Common myeloid progenitor, CD34-positive (primary cell): Measurements from ENCODE around the gene STAM2.
A peak's percentile ranks its signal among the peaks of the same experiment; 100 is the strongest.
"Not testable (repeated sequence)": the region's sequence is repeated elsewhere in the genome, so short reads cannot be mapped to it uniquely, and the experiment has no call there.

Experiments used
- CTCF ChIA-PET: fragments of 350-600 bp; sonication (Branson Sonifier 250); formaldehyde crosslinking; loops from one replicate; lab custom pipeline; 2021; ENCODE audit warnings: antibody characterized with exemption; lab: Charles Lee
- POLR2A ChIA-PET: fragments of 350-600 bp; sonication (Branson Sonifier 250); formaldehyde crosslinking; loops from one replicate; lab custom pipeline; 2021; ENCODE audit warnings: antibody characterized with exemption; lab: Charles Lee
- DNase-seq, 3 donors: peaks; one replicate each; pipeline versions ENCODE4 v3.0.0 to v3.0.0-alpha.2; 2013
- H3K27ac ChIP-seq, 2 experiments: 1 replicate in 1 of 2; 2 replicates in 1 of 2; pipeline ENCODE4 v1.7.0; 2013; ENCODE audit warnings: inconsistent platforms in 2 of 2, low read length in 2 of 2, mild to moderate bottlenecking in 2 of 2, low read depth in 1 of 2, moderate library complexity in 1 of 2; ENCODE audit not compliant: severe bottlenecking in 2 of 2, insufficient read depth in 1 of 2, poor library complexity in 1 of 2
- H3K27me3 ChIP-seq, 5 experiments: replicated peaks in 2 of 5; 1 replicate in 3 of 5; 2 replicates in 2 of 5; pipeline versions ENCODE4 v1.6.1 to v1.7.0; 2013; ENCODE audit warnings: low read length in 4 of 5, mild to moderate bottlenecking in 2 of 5, moderate library complexity in 2 of 5, inconsistent platforms in 1 of 5; ENCODE audit not compliant: insufficient read depth in 5 of 5, control insufficient read depth in 4 of 5
- H3K36me3 ChIP-seq, 4 experiments: 1 replicate in 2 of 4; 2 replicates in 2 of 4; pipeline versions ENCODE4 v1.6.1 to v1.7.0; 2013; ENCODE audit warnings: low read length in 3 of 4, control low read depth in 1 of 4, mild to moderate bottlenecking in 1 of 4; ENCODE audit not compliant: control insufficient read depth in 4 of 4, insufficient read depth in 4 of 4
- H3K4me1 ChIP-seq, 4 experiments: 1 replicate in 3 of 4; 2 replicates in 1 of 4; pipeline versions ENCODE4 v1.6.1 to v1.7.1; 2013; ENCODE audit warnings: low read length in 3 of 4, mild to moderate bottlenecking in 3 of 4, control low read depth in 1 of 4, inconsistent platforms in 1 of 4, moderate library complexity in 1 of 4; ENCODE audit not compliant: control insufficient read depth in 4 of 4, insufficient read depth in 4 of 4; ENCODE audit errors: control extremely low read depth in 1 of 4
- H3K4me3 ChIP-seq, 7 experiments: 1 replicate in 4 of 7; 2 replicates in 3 of 7; pipeline versions ENCODE4 v1.5.1 to v1.7.0; 2013; ENCODE audit warnings: mild to moderate bottlenecking in 7 of 7, low read length in 6 of 7, moderate library complexity in 6 of 7, inconsistent platforms in 2 of 7, low read depth in 2 of 7, control low read depth in 1 of 7; ENCODE audit not compliant: insufficient read depth in 4 of 7, control insufficient read depth in 1 of 7; ENCODE audit errors: extremely low read depth in 1 of 7
- H3K9me3 ChIP-seq, 5 experiments: 1 replicate in 4 of 5; 2 replicates in 1 of 5; pipeline versions ENCODE4 v1.6.1 to v1.7.1; 2013; ENCODE audit warnings: low read length in 4 of 5, mild to moderate bottlenecking in 2 of 5, inconsistent platforms in 1 of 5, low read depth in 1 of 5, moderate library complexity in 1 of 5; ENCODE audit not compliant: control insufficient read depth in 4 of 5, insufficient read depth in 2 of 5; ENCODE audit errors: control extremely low read depth in 1 of 5
- WGBS: methylation state at CpG from one replicate; pipeline ENCODE4 v1.1.5; 2013; ENCODE audit not compliant: insufficient coverage; 5-methylcytosine and 5-hydroxymethylcytosine counted together

STAM2 gene

DNA sequence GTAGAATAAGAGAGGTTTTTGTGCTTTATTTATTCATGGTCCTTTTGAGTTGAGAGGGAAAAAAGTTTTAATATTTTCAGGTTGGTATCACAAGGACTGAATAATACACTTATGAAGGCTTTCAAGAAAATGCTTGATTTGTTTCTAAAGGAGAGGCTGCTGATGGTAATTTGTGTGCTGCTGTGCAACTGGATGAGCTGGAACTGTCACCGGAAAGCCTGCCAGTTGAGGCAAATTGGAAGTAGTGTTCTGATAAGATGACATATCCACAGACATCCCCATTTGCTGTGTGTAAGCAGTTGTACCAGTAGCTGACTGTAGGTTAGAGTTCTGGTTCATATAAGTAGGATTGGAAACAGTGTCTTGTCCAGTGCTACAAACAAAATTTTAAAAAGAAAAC lies 55.1 kb downstream of the STAM2 start:
- H3K4me3 ChIP-seq = no peak overlapping the region
- no peaks in the 10 kb centered on the region for H3K9me3 ChIP-seq
- DNase-seq = no peak
- no peaks in the 10 kb centered on the region for H3K4me1 ChIP-seq
- POLR2A ChIA-PET = no interaction called here
- H3K27ac ChIP-seq = no peak overlapping the region
- CTCF ChIA-PET = interaction anchor here (0.9 to 2.1 kb wide), 3 partner anchors 12 to 20 kb away, joined by 3 to 9 read pairs (median 5); no protein-coding TSS in a partner anchor
- no peaks in the 10 kb centered on the region for H3K27me3 ChIP-seq
- WGBS = no CpG with 5 or more reads among the region's 1 CpG
- peaks cover 2 to 35% (median 17%) of the 10 kb centered on the region in 4 experiments for H3K36me3 ChIP-seq

DNA sequence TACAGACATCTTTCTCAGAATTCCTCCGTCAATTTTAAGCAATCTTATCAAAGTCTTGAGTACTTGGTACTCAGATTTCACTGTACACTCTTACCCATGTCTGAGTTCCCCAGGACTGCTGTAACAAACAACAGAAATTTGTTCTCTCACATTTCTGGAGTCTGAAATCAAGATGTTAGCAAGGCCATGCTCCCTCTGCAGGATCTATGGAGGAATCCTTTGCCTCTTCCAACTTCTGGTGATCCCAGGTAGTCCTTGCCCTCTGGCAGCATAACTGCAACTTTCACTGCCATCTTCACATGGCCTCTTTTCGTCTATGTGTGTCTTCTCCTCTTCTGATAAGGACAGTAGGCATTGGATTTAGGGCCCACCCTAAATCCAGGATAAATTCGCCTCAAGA lies 59.6 kb downstream of the STAM2 start:
- ChIA-PET POLR2A (no interaction called here), CTCF (interaction anchor here (0.6 kb wide), 1 partner anchor 46 kb away, joined by 3 read pairs; no protein-coding TSS in a partner anchor)
- DNase-seq = peak in 1 of 3 donors; percentile 8
- no peaks in the 10 kb centered on the region for H3K27me3 ChIP-seq
- H3K9me3 ChIP-seq = no peaks in the 10 kb centered on the region
- H3K36me3 ChIP-seq = peaks cover 0 to 9% (median 4%) of the 10 kb centered on the region in 4 experiments
- WGBS = 89% methylated on average over 3 of the region's 3 CpGs
- H3K4me3 ChIP-seq = no peak overlapping the region
- H3K27ac ChIP-seq = no peak overlapping the region
- no peaks in the 10 kb centered on the region for H3K4me1 ChIP-seq

DNA sequence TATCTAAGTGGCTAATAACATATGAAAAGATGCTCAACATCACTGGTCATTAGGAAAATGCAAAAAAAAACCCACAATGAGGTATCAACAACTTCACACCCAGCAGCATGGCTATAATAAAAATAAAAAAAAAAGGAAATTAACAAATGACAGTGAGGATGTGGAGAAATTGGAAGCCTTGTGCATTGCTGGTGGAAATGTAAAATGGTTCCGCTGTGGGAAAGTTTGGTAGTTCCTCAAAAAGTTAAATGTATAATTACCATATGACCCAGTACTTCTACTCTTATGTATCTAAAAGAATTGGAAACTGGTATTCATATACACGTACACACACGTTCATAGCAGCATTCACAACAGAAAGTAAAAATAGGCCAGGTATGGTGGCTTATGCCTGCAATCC lies 61.2 kb downstream of the STAM2 start:
- H3K27me3 ChIP-seq = no peaks in the 10 kb centered on the region
- DNase-seq = peak in 1 of 3 donors; percentile 3
- H3K9me3 ChIP-seq = no peaks in the 10 kb centered on the region
- no peaks in the 10 kb centered on the region for H3K4me1 ChIP-seq
- H3K27ac ChIP-seq = no peak overlapping the region
- ChIA-PET CTCF (interaction anchor here (0.8 kb wide), 1 partner anchor 89 kb away, joined by 3 read pairs; no protein-coding TSS in a partner anchor), POLR2A (no interaction called here)
- H3K4me3 ChIP-seq = no peak overlapping the region
- H3K36me3 ChIP-seq = peaks cover 0 to under 1% (median 0%) of the 10 kb centered on the region in 4 experiments
- 100% methylated on average over 1 of the region's 3 CpGs for WGBS

DNA sequence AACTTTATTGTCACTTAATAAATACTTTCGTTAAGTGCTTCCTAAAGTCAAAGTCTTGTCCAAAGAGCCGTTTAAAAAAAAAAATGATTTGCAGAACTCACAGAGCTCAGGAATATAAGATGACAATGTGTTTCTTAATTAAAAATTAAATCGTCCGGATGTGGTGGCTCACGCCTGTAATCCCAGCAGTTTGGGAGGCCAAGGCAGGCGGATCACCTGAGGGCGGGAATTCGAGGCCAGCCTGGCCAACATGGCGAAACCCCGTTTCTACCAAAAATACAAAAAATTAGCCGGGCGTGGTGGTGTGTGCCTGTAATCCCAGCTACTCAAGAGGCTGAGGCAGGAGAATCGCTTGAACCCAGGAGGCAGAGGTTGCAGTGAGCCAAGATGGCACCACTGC lies 68.4 kb downstream of the STAM2 start:
- 100% methylated on average over 9 of the region's 13 CpGs for WGBS
- H3K4me3 ChIP-seq, DNase-seq, H3K4me1 ChIP-seq, H3K27ac ChIP-seq, H3K9me3 ChIP-seq, H3K27me3 ChIP-seq, H3K36me3 ChIP-seq: not testable (repeated sequence)
- ChIA-PET CTCF (interaction anchor here (0.6 to 0.8 kb wide), 2 partner anchors 16 to 44 kb away, joined by 3 read pairs; no protein-coding TSS in a partner anchor), POLR2A (interaction anchor here (0.6 kb wide), 1 partner anchor 9 kb away, joined by 4 read pairs; no protein-coding TSS in a partner anchor)

DNA sequence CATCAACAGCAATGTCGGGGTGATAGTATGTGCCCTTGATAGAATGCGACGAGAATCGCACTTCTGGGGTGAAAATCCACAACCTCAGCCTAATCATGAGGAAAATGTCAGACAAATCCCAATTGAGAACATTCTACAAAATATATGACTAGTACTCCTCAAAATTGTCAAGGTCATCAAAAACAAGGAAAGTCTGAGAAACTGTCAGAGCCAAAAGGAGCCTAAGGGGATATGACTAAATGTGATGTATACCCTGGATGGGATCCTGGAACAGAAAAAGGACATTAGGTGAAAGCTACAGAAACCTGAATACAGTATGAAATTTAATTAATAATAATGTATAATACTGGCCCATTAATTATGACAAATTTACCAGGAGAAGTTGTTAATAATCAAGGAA lies 69.1 kb downstream of the STAM2 start:
- no peaks in the 10 kb centered on the region for H3K36me3 ChIP-seq
- no peak for DNase-seq
- H3K27ac ChIP-seq = no peak overlapping the region
- no peaks in the 10 kb centered on the region for H3K27me3 ChIP-seq
- ChIA-PET CTCF (interaction anchor here (0.8 kb wide), 1 partner anchor 17 kb away, joined by 3 read pairs; no protein-coding TSS in a partner anchor), POLR2A (no interaction called here)
- H3K9me3 ChIP-seq = no peaks in the 10 kb centered on the region
- peaks cover 0 to 4% (median 0%) of the 10 kb centered on the region in 4 experiments for H3K4me1 ChIP-seq
- WGBS = 95% methylated on average over 3 of the region's 4 CpGs
- H3K4me3 ChIP-seq = no peak overlapping the region

DNA sequence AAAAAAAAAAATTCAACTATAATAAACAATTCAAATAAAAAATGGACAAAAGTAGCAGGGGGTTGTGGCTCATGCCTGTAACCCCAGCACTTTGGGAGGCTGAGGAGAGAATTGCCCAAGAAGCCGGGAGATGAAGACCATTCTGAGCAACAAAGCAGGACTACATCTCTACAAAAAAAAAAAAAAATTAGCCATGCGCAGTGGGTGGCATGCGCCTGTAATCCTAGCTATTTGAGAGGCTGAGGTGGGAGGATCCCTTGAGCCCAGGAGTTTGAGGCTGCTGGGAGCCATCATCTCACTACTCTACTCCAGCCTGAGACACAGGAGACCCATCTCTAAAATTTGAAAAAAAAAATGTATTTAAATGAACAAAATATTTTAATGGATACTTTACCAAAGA lies 72.3 kb downstream of the STAM2 start:
- POLR2A ChIA-PET = interaction anchor here (0.7 kb wide), 1 partner anchor 57 kb away, joined by 5 read pairs; no protein-coding TSS in a partner anchor
- Histone ChIP-seq H3K27me3 (peaks cover 0 to 26% (median 7%) of the 10 kb centered on the region in 5 experiments), H3K4me3 (no peak overlapping the region), H3K4me1 (peaks cover 0 to 19% (median 13%) of the 10 kb centered on the region in 4 experiments), H3K36me3 (no peaks in the 10 kb centered on the region), H3K27ac (no peak overlapping the region), H3K9me3 (no peaks in the 10 kb centered on the region)
- CTCF ChIA-PET = interaction anchor here (1.3 to 1.6 kb wide), 2 partner anchors 17 to 65 kb away, joined by 3 to 5 read pairs; no protein-coding TSS in a partner anchor
- no peak for DNase-seq
- WGBS = no CpG with 5 or more reads among the region's 3 CpGs

DNA sequence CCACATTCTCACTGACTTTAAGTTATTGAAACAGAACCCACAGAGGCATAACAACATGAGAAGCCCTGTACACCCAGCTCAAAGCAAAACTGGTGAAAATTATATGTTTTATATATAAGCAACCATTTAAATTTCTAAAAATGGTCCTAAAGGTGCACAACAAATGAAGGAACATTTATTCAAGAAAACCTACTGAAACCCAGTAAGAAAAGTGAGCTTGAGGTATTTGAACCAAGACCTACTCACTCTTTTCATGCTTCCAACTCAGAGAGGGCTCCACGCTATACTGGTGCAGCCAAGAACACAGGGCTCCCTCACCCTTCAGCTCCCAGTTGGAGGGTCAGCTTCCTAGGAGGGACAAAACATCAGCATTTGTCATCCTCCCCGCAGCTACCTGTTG lies 74.6 kb downstream of the STAM2 start:
- no peaks in the 10 kb centered on the region for H3K36me3 ChIP-seq
- no peak overlapping the region for H3K4me3 ChIP-seq
- CTCF ChIA-PET = interaction anchor here (1.1 to 1.8 kb wide), 5 partner anchors 9 to 71 kb away, joined by 3 to 9 read pairs (median 6); no protein-coding TSS in a partner anchor
- H3K27me3 ChIP-seq = peaks cover 0 to 42% (median 9%) of the 10 kb centered on the region in 5 experiments
- WGBS = 100% methylated on average over 2 of the region's 2 CpGs
- POLR2A ChIA-PET = no interaction called here
- H3K4me1 ChIP-seq = peaks cover 0 to 28% (median 21%) of the 10 kb centered on the region in 4 experiments
- no peak for DNase-seq
- H3K9me3 ChIP-seq = no peaks in the 10 kb centered on the region
- H3K27ac ChIP-seq = no peak overlapping the region
